ENCODE data around the gene SOST.

Gene SOST

GRCh38 chr17:43712397-43712796 is 46.2 kb downstream of the SOST start:
- in situ Hi-C loops (cut with MboI; ENCODE audit: low sequenced_read_pairs): no loop called here

DNA sequence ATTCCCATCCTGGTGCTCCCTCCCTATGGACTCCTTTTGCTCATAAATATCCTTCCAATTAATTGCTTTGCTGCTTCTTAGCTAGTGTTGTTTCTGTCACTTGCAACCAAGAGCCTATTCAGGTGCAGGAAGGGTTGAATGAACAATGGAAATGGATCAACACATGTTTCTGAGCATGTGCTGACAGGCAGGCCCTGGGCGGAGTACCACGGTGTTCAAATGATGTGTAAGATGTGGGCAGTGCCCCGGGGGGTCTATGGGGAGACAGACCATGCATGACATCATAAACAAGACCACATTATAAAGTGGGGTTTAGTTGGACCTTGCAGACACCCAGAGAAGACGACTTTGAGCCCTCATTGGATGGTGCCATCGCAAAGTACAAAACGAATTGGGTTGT is 48.5 kb downstream of the SOST start:
- in situ Hi-C loops (cut with MboI; ENCODE audit: low sequenced_read_pairs): no loop called here

DNA sequence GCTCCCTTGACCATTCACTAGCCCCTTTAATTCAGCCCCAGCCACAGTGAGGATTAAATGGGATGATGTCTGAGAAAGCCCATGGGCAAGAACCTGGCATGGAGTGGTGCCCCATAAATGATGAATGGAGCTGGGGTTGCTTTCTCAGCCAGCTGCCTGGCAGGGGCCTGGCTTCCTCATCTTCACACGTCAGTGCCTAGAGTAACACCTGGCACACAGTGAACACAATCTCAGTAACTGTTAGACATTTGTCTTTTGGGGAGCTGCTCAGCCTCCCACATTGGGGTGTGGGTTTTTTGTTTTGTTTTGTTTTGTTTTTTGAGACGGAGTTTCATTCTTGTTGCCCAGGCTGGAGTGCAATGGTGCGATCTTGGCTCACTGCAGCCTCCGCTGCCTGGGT is 49.4 kb downstream of the SOST start:
- in situ Hi-C loops (cut with MboI; ENCODE audit: low sequenced_read_pairs): no loop called here

DNA sequence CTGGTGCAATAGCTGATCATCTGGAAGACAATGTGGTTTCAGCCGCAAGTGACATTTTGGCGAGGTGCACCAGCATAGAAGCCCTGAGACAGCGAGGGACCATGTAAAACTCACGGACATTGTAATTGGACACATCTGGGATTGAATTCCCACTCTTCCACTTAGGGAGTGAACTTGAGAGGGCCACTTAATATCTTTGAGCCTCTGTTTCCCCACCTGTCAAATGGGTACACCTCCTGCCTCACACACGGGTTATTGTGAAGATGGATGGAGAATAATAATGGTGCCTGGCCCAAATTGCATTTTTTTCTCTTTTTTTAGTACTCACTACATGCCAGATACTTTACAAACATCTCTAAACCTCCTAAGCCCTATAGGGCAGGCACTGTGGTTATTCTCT is 51.4 kb downstream of the SOST start:
- in situ Hi-C loops (cut with MboI; ENCODE audit: low sequenced_read_pairs): no loop called here

DNA sequence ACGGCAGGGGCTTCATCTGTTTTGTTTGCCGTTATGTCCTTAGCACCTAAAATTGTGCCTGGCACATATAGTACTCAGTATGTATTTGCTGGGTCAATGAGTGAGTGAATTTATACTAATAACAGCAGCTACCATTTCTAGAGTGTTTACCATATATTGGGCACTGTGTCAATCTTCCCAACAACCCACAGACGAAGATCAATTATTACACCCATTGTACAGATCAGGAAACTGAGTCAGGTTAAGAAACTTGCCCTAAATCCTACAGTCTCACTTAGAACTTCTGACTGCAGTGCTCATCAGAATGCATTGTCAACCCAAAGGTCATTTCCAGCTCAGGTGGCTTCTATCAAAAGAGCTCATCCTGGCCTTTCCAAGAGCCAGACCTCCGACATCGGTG is 52.4 kb downstream of the SOST start:
- in situ Hi-C loops (cut with MboI; ENCODE audit: low sequenced_read_pairs): no loop called here
